HepG2 (cell line): Measurements from ENCODE around the gene PHIP. TPM values are rescaled to one million over a fixed set of nuclear protein-coding genes. Genes with fewer than 3 reads are reported as not detected.

ENCODE experiments used
- ARNTL ChIP-seq: sonication (generic); formaldehyde crosslinking; IDR thresholded peaks from 2 replicates; pipeline ENCODE4 v1.4.0; 2020; ENCODE audit warnings: mild to moderate bottlenecking, missing genetic modification reagents
- CEBPB ChIP-seq: IDR thresholded peaks from 2 replicates; pipeline ENCODE4 v1.6.1; 2011; ENCODE audit warnings: low read depth, low read length, improper control_type of control experiment, borderline replicate concordance
- CREB3 ChIP-seq: sonication (generic); formaldehyde crosslinking; IDR thresholded peaks from 2 replicates; pipeline ENCODE4 v1.5.0; 2020; ENCODE audit warnings: missing genetic modification reagents
- DMTF1 ChIP-seq: sonication (generic); formaldehyde crosslinking; IDR thresholded peaks from 2 replicates; pipeline ENCODE4 v1.4.0; 2020; ENCODE audit warnings: mild to moderate bottlenecking, missing genetic modification reagents
- E2F5 ChIP-seq: sonication (generic); formaldehyde crosslinking; conservative IDR thresholded peaks from 2 replicates; pipeline ENCODE4 v1.4.0; 2020; ENCODE audit warnings: missing genetic modification reagents
- ELF1 ChIP-seq: sonication (generic); formaldehyde crosslinking; IDR thresholded peaks from 2 replicates; pipeline ENCODE4 v1.4.0; 2020; ENCODE audit warnings: missing genetic modification reagents
- FLYWCH1 ChIP-seq: sonication (generic); formaldehyde crosslinking; IDR thresholded peaks from 2 replicates; pipeline ENCODE4 v1.8.1; 2023; ENCODE audit warnings: mild to moderate bottlenecking, missing genetic modification reagents
- HDAC1 ChIP-seq: sonication (generic); formaldehyde crosslinking; IDR thresholded peaks from 2 replicates; pipeline ENCODE4 v1.5.1; 2020; ENCODE audit warnings: mild to moderate bottlenecking, missing genetic modification reagents
- KAT7 ChIP-seq: IDR thresholded peaks from 2 replicates; pipeline ENCODE4 v1.6.1; 2018; ENCODE audit warnings: borderline replicate concordance, missing compliant biosample characterization
- KLF11 ChIP-seq: IDR thresholded peaks from 2 replicates; pipeline ENCODE4 v1.6.1; 2016; ENCODE audit warnings: missing compliant biosample characterization
- MYPOP ChIP-seq: sonication (generic); formaldehyde crosslinking; IDR thresholded peaks from 2 replicates; pipeline ENCODE4 v1.8.1; 2023; ENCODE audit warnings: mild to moderate bottlenecking, moderate library complexity, missing genetic modification reagents
- UBTF ChIP-seq: sonication (generic); formaldehyde crosslinking; IDR thresholded peaks from 2 replicates; pipeline ENCODE4 v1.4.0; 2020; ENCODE audit warnings: mild to moderate bottlenecking, missing genetic modification reagents
- WIZ ChIP-seq: sonication (generic); formaldehyde crosslinking; IDR thresholded peaks from 2 replicates; pipeline ENCODE4 v1.5.1; 2020; ENCODE audit warnings: mild to moderate bottlenecking, missing genetic modification reagents
- ZBTB7A ChIP-seq: sonication (generic); formaldehyde crosslinking; IDR thresholded peaks from 2 replicates; pipeline ENCODE4 v1.8.0; 2022; ENCODE audit warnings: mild to moderate bottlenecking, missing genetic modification reagents
- ZFP90 ChIP-seq: sonication (generic); formaldehyde crosslinking; IDR thresholded peaks from 2 replicates; pipeline ENCODE4 v1.8.0; 2022; ENCODE audit warnings: missing genetic modification reagents, mild to moderate bottlenecking, inconsistent platforms, borderline replicate concordance
- ZNF501 ChIP-seq: sonication (generic); formaldehyde crosslinking; IDR thresholded peaks from 2 replicates; pipeline ENCODE4 v1.5.1; 2020; ENCODE audit warnings: mild to moderate bottlenecking, moderate library complexity, missing genetic modification reagents
- ZNF512B ChIP-seq: sonication (generic); formaldehyde crosslinking; IDR thresholded peaks from 2 replicates; pipeline ENCODE4 v1.5.1; 2020; ENCODE audit warnings: missing genetic modification reagents, mild to moderate bottlenecking, borderline replicate concordance
- ZNF878 ChIP-seq: sonication (generic); formaldehyde crosslinking; IDR thresholded peaks from 2 replicates; pipeline ENCODE4 v1.8.1; 2023; ENCODE audit warnings: mild to moderate bottlenecking, missing genetic modification reagents, moderate library complexity
- polyA plus RNA-seq, 8 experiments: library from polyadenylated mRNA; depleted of rRNA in 3 of 8; stranded (reverse) in 7 of 8; unstranded in 1 of 8; fragments of >200 nt; fragmentation: Illumina TruSeq in 4 of 8; extraction: Trizol in 4 of 8; gene quantifications; 2 replicates each; pipeline versions ENCODE4 v1.2.1 to v1.2.3, GENCODE V29; 2011 to 2016; ENCODE audit warnings: low read depth in 4 of 8, missing spikeins in 1 of 8, mixed read lengths in 1 of 8; ENCODE audit not compliant: insufficient read depth in 1 of 8
- total RNA-seq, 5 experiments: library from RNA; depleted of rRNA; stranded (reverse); fragments of >200 nt; fragmentation: Illumina TruSeq; extraction: Trizol; gene quantifications; 2 replicates each; pipeline ENCODE4 v1.2.3, GENCODE V29; 2016; ENCODE audit warnings: low read depth in 1 of 5

PHIP gene
- total and polyA plus RNA-seq, 2 of the 13 experiments (the other 11 are each of a cell fraction or from before 2014, with no cell fraction given) = 6.5 to 23.5 TPM

GRCh38 chr6:79078075-79078969 lies at the start of gene PHIP (continued):
- TF ChIP-seq E2F5 (CRISPR knock-in tag) (peak; percentile 75), CREB3 (CRISPR knock-in tag) (no peak), UBTF (CRISPR knock-in tag) (peak; percentile 89), KLF11 (no peak), WIZ (CRISPR knock-in tag) (peak; percentile 71; the same call in 1 of the 2 replicates), FLYWCH1 (no peak), ZNF878 (CRISPR knock-in tag) (peak; percentile 25; the same call in 1 of the 2 replicates), ARNTL (peak; percentile 56), ELF1 (no peak), CEBPB (peak; percentile 89; the same call in 1 of the 2 replicates), ZBTB7A (peak; percentile 75), MYPOP (peak; percentile 98), ZFP90 (CRISPR knock-in tag) (no peak), ZNF512B (CRISPR knock-in tag) (no peak), ZNF501 (peak; percentile 93), HDAC1 (CRISPR knock-in tag) (peak; percentile 75), DMTF1 (CRISPR knock-in tag) (no peak), KAT7 (peak; percentile 52; the same call in 1 of the 2 replicates)
